Fibroblast of lung (primary cell): ENCODE measurements around the gene SRR. TPM values are rescaled to one million over a fixed set of nuclear protein-coding genes. Genes with fewer than 3 reads are reported as not detected.
A peak's percentile ranks its signal among the peaks of the same experiment; 100 is the strongest.

Experiments
- DNase-seq, 2 donors: peaks; one replicate each; pipeline versions ENCODE4 v3.0.0 to v3.0.0-alpha.2; 2010; ENCODE audit warnings: low read depth in 2 of 2
- H2AFZ ChIP-seq: 2 replicates; pipeline ENCODE4 v1.5.1; 2012; ENCODE audit warnings: low read length, control low read depth, inconsistent platforms
- H3K27ac ChIP-seq: 2 replicates; pipeline ENCODE4 v1.5.1; 2011; ENCODE audit warnings: low read length, control low read depth; ENCODE audit not compliant: insufficient read depth
- H3K27me3 ChIP-seq: 2 replicates; pipeline ENCODE4 v1.5.1; 2011; ENCODE audit warnings: mild to moderate bottlenecking, low read length; ENCODE audit not compliant: control insufficient read depth, insufficient read depth
- H3K36me3 ChIP-seq: 2 replicates; pipeline ENCODE4 v1.5.1; 2011; ENCODE audit warnings: low read length; ENCODE audit not compliant: control insufficient read depth, insufficient read depth
- H3K4me1 ChIP-seq: 2 replicates; pipeline ENCODE4 v1.5.1; 2011; ENCODE audit warnings: low read length; ENCODE audit not compliant: control insufficient read depth, insufficient read depth; ENCODE audit errors: extremely low read depth
- H3K4me2 ChIP-seq: 2 replicates; pipeline ENCODE4 v1.5.1; 2011; ENCODE audit warnings: low read length, control low read depth; ENCODE audit not compliant: insufficient read depth; ENCODE audit errors: extremely low read depth
- H3K4me3 ChIP-seq, 4 experiments: fragments of 200-600 bp in 1 of 4; sonication (generic) in 1 of 4; replicated peaks in 1 of 4; 2 replicates each; pipeline ENCODE4 v1.5.1; 2011 to 2016; ENCODE audit warnings: low read length in 4 of 4, low read depth in 3 of 4, mild to moderate bottlenecking in 3 of 4, control low read depth in 2 of 4, inconsistent platforms in 1 of 4, mixed read lengths in 1 of 4; ENCODE audit not compliant: insufficient read depth in 1 of 4; ENCODE audit errors: control extremely low read depth in 1 of 4
- H3K79me2 ChIP-seq: 2 replicates; pipeline ENCODE4 v1.5.1; 2012; ENCODE audit warnings: mild to moderate bottlenecking, low read length, inconsistent platforms; ENCODE audit not compliant: control insufficient read depth, insufficient read depth
- H3K9ac ChIP-seq: 2 replicates; pipeline ENCODE4 v1.5.1; 2011; ENCODE audit warnings: mild to moderate bottlenecking, low read length, control low read depth; ENCODE audit not compliant: insufficient read depth
- H3K9me3 ChIP-seq: 2 replicates; pipeline ENCODE4 v1.5.1; 2012; ENCODE audit warnings: low read depth, low read length; ENCODE audit not compliant: control insufficient read depth, insufficient read depth
- H4K20me1 ChIP-seq: 2 replicates; pipeline ENCODE4 v1.5.1; 2011; ENCODE audit warnings: low read length; ENCODE audit not compliant: control insufficient read depth, insufficient read depth; ENCODE audit errors: extremely low read depth
- CTCF ChIP-seq, 2 donors: IDR thresholded peaks in 1 of 2; conservative IDR thresholded peaks in 1 of 2; 1 replicate in 1 of 2; 2 replicates in 1 of 2; pipeline ENCODE4 v1.5.1; 2011 to 2012; ENCODE audit warnings: low read length in 2 of 2, control low read depth in 1 of 2, inconsistent platforms in 1 of 2, low read depth in 1 of 2, mild to moderate bottlenecking in 1 of 2
- EZH2 ChIP-seq: IDR thresholded peaks from 2 replicates; pipeline ENCODE4 v1.5.1; 2012; ENCODE audit warnings: low read length, control low read depth, mild to moderate bottlenecking; ENCODE audit errors: missing control alignments
- polyA plus RNA-seq, 2 donors: library from polyadenylated mRNA; depleted of rRNA in 1 of 2; stranded (reverse) in 1 of 2; unstranded in 1 of 2; fragments of >200 nt; gene quantifications; 2 replicates each; pipeline ENCODE4 v1.2.1, GENCODE V29; 2011 to 2012; ENCODE audit warnings: missing spikeins in 1 of 2
- total RNA-seq: library from RNA; depleted of rRNA; stranded (reverse); fragments of >200 nt; gene quantifications from 2 replicates; pipeline ENCODE4 v1.2.1, GENCODE V29; 2014

The SRR gene
- total and polyA plus RNA-seq, 2 donors (not counting 1 experiment from before 2014, with no cell fraction given): 15.0 to 22.3 TPM

- Histone ChIP-seq H3K4me1 (no peaks in the 10 kb centered on the region), H3K27ac (no peak overlapping the region), H4K20me1 (no peaks in the 10 kb centered on the region), H3K79me2 (no peaks in the 10 kb centered on the region), H3K9ac (no peak overlapping the region), H3K27me3 (no peaks in the 10 kb centered on the region), H2AFZ (no peak overlapping the region), H3K4me2 (no peak overlapping the region), H3K9me3 (no peaks in the 10 kb centered on the region), H3K36me3 (peaks cover 4% of the 10 kb centered on the region), H3K4me3 (no peak overlapping the region)
- no peak for TF ChIP-seq CTCF (conservative IDR thresholded peaks at IDR 0.05 in 1 of 2, IDR thresholded peaks at IDR 0.05 in 1 of 2; ENCODE audit: low read depth in 1 of 2, low read length in 2 of 2)
- TF ChIP-seq EZH2: no peak
- no peak for DNase-seq
These were observed 13.8 kb upstream of the SRR start for GRCh38 chr17:2289878-2290478.

- Histone ChIP-seq H3K27ac (no peak overlapping the region), H3K9ac (no peak overlapping the region), H3K4me1 (no peaks in the 10 kb centered on the region), H3K79me2 (no peaks in the 10 kb centered on the region), H3K4me2 (no peak overlapping the region), H2AFZ (no peak overlapping the region), H3K4me3 (no peak overlapping the region), H4K20me1 (no peaks in the 10 kb centered on the region), H3K27me3 (no peaks in the 10 kb centered on the region), H3K36me3 (peaks cover 4% of the 10 kb centered on the region), H3K9me3 (no peaks in the 10 kb centered on the region)
- DNase-seq: peak in 1 of 2 donors; percentile 79
- TF ChIP-seq CTCF (conservative IDR thresholded peaks at IDR 0.05 in 1 of 2, IDR thresholded peaks at IDR 0.05 in 1 of 2; ENCODE audit: low read depth in 1 of 2, low read length in 2 of 2) (no peak), EZH2 (no peak)
These were observed 11.7 kb upstream of the SRR start for GRCh38 chr17:2292100-2292499.

- H3K4me2 ChIP-seq: no peak overlapping the region
- no peak overlapping the region for H2AFZ ChIP-seq
- H3K4me1 ChIP-seq: no peaks in the 10 kb centered on the region
- H3K27ac ChIP-seq: no peak overlapping the region
- no peak overlapping the region for H3K9ac ChIP-seq
- H3K36me3 ChIP-seq: peaks cover 7% of the 10 kb centered on the region
- H3K27me3 ChIP-seq: no peaks in the 10 kb centered on the region
- H4K20me1 ChIP-seq: no peaks in the 10 kb centered on the region
- H3K4me3 ChIP-seq: no peak overlapping the region
- no peak for TF ChIP-seq CTCF (conservative IDR thresholded peaks at IDR 0.05 in 1 of 2, IDR thresholded peaks at IDR 0.05 in 1 of 2; ENCODE audit: low read depth in 1 of 2, low read length in 2 of 2)
- no peak for TF ChIP-seq EZH2
- peak in 1 of 2 donors; percentile 30 for DNase-seq
- no peaks in the 10 kb centered on the region for H3K9me3 ChIP-seq
- H3K79me2 ChIP-seq: peaks cover 7% of the 10 kb centered on the region
These were observed 8.2 kb upstream of the SRR start for GRCh38 chr17:2295575-2295974.
